ENCODE measurements around the gene CAMK2N1.
A peak's percentile ranks its signal among the peaks of the same experiment; 100 is the strongest.

Gene CAMK2N1

DNA sequence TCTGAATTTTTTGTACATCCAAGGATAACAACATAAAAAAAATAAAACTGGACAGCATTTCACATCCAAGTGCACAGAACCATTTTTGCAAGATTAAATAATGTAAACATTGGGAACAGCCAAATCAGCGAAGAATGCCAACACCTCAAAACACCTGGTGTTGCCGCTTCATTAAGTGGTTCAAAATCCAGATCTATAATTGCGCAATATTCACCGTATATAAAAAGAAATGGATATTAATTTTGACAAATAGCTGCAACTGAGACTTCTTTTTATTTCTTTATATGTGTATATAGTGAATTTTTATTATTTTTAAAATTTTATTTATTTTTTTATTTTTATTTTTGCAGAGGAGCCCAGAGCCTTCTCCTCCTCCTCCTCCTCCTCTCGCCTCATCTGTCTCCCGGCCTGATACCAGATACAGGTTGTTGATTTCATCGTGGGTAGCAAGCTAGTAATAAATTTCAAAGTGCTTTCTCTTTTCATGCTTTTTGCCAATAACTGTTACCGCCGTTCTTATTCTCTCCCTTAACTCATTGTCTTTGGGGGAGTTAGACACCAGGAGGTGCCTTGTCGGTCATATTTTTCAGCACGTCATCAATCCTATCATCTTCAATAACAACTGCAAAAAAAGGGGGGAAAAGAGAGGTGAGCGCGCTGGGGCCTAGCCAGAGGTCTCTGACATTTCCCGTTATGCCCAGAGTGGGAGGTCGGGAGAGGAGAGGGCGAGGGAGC is 2.7 kb downstream of the CAMK2N1 start:
- Histone ChIP-seq H3K27ac (peak overlapping the region; percentile 88), H3K4me1 (peaks cover 3% of the 10 kb centered on the region), H3K4me2 (ENCODE audit: low read length) (peak overlapping the region; percentile 92), H3K9ac (peak overlapping the region; percentile 72), H3K79me2 (peaks cover 2% of the 10 kb centered on the region), H3K4me3 (ENCODE audit: low read depth, low read length) (peak overlapping the region; percentile 83), H3K36me3 (ENCODE audit: control insufficient read depth, insufficient read depth, low read length) (no peaks in the 10 kb centered on the region), H3K9me3 (ENCODE audit: control insufficient read depth, low read length) (no peaks in the 10 kb centered on the region), H3K27me3 (ENCODE audit: control insufficient read depth, insufficient read depth, low read length) (no peaks in the 10 kb centered on the region), H2AFZ (no peak overlapping the region)
- TF ChIP-seq, protein P1, sequence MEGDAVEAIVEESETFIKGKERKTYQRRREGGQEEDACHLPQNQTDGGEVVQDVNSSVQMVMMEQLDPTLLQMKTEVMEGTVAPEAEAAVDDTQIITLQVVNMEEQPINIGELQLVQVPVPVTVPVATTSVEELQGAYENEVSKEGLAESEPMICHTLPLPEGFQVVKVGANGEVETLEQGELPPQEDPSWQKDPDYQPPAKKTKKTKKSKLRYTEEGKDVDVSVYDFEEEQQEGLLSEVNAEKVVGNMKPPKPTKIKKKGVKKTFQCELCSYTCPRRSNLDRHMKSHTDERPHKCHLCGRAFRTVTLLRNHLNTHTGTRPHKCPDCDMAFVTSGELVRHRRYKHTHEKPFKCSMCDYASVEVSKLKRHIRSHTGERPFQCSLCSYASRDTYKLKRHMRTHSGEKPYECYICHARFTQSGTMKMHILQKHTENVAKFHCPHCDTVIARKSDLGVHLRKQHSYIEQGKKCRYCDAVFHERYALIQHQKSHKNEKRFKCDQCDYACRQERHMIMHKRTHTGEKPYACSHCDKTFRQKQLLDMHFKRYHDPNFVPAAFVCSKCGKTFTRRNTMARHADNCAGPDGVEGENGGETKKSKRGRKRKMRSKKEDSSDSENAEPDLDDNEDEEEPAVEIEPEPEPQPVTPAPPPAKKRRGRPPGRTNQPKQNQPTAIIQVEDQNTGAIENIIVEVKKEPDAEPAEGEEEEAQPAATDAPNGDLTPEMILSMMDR (IDR thresholded peaks at IDR 0.05), result no peak

DNA sequence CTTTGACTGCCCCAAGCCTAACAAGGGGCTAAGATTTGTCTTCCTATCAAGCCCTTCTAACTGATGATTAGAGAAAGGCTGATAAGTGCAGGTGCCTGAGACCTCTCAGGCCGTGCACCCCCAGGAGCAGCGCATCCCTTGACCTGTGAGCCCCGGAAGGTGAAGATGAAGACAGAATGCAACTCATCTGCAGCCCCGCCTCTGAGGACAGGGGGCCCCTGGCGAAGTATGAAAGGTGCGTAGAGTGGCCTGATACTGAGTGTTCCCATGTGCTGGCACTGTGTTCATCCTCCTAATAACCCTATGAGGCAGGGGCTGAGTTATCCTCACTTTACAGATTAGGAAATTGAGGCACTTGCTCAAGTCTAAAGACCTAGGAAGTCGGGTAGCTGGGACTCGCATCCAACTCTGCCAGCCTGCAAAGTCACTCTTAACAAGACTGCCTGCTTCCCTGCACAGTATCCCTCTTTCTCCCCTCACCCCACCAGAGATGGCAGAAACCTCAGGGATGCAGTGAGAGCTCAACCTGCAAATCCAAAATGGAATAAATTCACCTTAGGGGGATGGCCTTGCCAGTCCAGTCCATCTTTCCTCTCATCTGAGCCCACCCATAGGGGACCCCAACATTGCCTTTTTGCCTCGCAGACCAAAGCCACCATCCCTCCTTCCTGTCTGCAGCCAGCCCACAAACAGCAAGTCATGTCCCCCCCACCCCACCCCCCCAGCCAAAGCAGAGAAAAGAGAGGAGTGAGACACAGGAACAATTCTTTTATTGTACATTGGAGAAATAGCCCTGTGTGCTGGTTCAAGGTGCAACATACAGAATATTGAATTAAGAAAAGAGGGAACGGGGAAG is 4.1 kb downstream of the CAMK2N1 start:
- no peak overlapping the region for H2AFZ ChIP-seq
- TF ChIP-seq, protein P1 (IDR thresholded peaks at IDR 0.05), result no peak
- H3K9me3 ChIP-seq (ENCODE audit: control insufficient read depth, low read length), result no peaks in the 10 kb centered on the region
- H3K4me1 ChIP-seq, result peaks cover 9% of the 10 kb centered on the region
- no peak overlapping the region for H3K4me2 ChIP-seq (ENCODE audit: low read length)
- no peaks in the 10 kb centered on the region for H3K36me3 ChIP-seq (ENCODE audit: control insufficient read depth, insufficient read depth, low read length)
- H3K4me3 ChIP-seq (ENCODE audit: low read depth, low read length), result no peak overlapping the region
- H3K27ac ChIP-seq, result no peak overlapping the region
- no peak overlapping the region for H3K9ac ChIP-seq
- peaks cover 2% of the 10 kb centered on the region for H3K79me2 ChIP-seq
- no peaks in the 10 kb centered on the region for H3K27me3 ChIP-seq (ENCODE audit: control insufficient read depth, insufficient read depth, low read length)

DNA sequence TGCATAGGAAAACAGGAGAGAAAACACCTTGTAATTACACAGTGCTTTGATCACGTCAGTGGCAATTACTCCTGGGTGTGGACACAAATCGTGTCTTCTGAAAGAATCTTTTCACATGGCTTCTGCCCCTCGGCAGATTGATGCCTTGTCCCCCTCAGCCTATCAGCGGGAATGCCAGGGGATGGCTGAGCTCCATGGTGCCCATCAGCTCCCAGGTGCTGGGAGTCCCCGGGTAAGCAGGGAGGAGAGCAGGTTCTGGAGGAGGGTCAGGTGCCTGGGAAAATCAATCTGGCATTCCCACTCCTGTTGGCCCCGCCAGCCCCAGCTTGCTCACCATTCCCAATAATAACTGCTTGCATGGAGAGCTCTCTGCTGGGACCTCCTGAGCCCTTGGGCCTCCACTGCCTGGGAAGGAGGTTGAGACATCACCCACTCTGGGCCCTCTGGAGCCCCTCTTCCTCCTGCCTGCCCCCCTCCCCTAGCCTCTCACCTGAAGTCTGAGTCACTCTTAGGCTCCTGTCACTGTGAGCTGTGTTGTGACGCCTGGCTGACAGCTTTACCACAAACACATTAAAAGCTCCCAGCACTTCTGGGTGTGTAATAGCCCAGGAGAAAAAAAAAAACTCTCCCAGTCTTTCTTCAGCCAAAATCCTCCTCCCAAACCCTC is 4.9 kb downstream of the CAMK2N1 start:
- Histone ChIP-seq H3K36me3 (ENCODE audit: control insufficient read depth, insufficient read depth, low read length) (no peaks in the 10 kb centered on the region), H3K4me2 (ENCODE audit: low read length) (no peak overlapping the region), H3K9ac (no peak overlapping the region), H3K27me3 (ENCODE audit: control insufficient read depth, insufficient read depth, low read length) (no peaks in the 10 kb centered on the region), H3K9me3 (ENCODE audit: control insufficient read depth, low read length) (no peaks in the 10 kb centered on the region), H3K79me2 (peaks cover 2% of the 10 kb centered on the region), H2AFZ (no peak overlapping the region), H3K27ac (peak overlapping the region; percentile 29), H3K4me1 (peaks cover 15% of the 10 kb centered on the region), H3K4me3 (ENCODE audit: low read depth, low read length) (no peak overlapping the region)
- TF ChIP-seq, protein P1 (IDR thresholded peaks at IDR 0.05), result no peak

DNA sequence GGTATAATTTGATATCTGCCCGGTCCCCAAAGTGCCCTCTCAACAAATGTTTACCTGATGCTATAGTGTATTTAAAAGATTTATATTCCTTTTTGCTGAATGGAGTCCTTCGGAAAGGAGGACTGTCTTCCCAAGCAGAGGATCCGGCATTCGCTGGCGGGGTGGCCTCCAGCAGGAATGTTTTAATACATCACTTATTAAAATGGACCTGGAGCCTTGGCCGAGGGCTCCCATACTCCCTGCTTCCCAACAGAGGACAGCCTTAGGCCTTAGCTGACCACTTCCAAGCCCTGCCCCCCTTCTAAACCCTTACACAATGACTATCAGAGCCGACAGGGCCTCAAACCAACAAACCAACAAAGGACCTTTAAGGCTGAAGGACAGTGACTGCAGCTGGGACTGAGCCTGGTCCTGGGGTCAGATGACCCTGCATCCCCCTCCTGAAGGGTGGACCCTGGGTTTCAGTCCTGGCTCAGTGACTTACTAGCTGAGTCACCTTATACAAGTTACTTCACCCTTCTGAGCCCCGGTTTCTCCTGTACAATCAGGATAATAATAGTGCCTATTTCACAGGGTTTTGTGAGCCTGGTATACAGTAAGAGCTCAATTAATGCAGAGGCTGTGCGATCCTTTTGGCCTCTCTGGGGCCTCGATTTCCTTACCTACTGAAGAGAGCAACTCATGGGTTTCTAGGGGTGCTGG is 5.6 kb downstream of the CAMK2N1 start:
- Histone ChIP-seq H3K4me3 (ENCODE audit: low read depth, low read length) (no peak overlapping the region), H3K27me3 (ENCODE audit: control insufficient read depth, insufficient read depth, low read length) (no peaks in the 10 kb centered on the region), H3K27ac (no peak overlapping the region), H3K4me2 (ENCODE audit: low read length) (no peak overlapping the region), H3K36me3 (ENCODE audit: control insufficient read depth, insufficient read depth, low read length) (no peaks in the 10 kb centered on the region), H3K79me2 (peaks cover 2% of the 10 kb centered on the region), H3K9ac (no peak overlapping the region), H2AFZ (no peak overlapping the region), H3K4me1 (peaks cover 19% of the 10 kb centered on the region), H3K9me3 (ENCODE audit: control insufficient read depth, low read length) (no peaks in the 10 kb centered on the region)
- TF ChIP-seq, protein P1 (IDR thresholded peaks at IDR 0.05), result no peak
